Measurements from ENCODE around the gene ERGIC3.

DNA sequence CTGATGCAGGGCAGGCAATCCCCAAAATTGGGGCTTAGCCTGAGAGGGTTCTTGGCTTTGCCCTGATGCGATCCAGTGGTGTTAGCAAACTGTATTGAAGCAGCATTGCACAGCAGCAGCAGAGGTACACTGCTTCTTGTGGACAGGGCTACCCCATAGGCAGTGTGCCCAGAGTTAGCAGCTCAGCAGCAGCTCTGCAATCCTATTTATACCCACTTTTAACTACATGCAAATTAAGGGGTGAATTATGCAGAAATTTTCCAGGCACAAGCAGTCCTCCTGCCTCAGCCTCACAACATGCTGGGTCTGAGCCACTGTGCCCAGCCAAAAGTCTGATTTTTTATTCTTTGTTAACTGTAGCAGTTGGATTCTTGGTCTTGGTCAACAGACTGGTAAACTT lies 16.2 kb upstream of the ERGIC3 start:
- no peak for TF ChIP-seq CTCF (IDR thresholded peaks at IDR 0.05)
- TF ChIP-seq, protein P1, sequence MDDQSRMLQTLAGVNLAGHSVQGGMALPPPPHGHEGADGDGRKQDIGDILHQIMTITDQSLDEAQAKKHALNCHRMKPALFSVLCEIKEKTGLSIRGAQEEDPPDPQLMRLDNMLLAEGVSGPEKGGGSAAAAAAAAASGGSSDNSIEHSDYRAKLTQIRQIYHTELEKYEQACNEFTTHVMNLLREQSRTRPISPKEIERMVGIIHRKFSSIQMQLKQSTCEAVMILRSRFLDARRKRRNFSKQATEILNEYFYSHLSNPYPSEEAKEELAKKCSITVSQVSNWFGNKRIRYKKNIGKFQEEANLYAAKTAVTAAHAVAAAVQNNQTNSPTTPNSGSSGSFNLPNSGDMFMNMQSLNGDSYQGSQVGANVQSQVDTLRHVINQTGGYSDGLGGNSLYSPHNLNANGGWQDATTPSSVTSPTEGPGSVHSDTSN (IDR thresholded peaks at IDR 0.05): no peak
- no peak for TF ChIP-seq HDAC2 (IDR thresholded peaks at IDR 0.05)
- TF ChIP-seq BCL3 (IDR thresholded peaks at IDR 0.05): no peak
- TF ChIP-seq CHD2 (IDR thresholded peaks at IDR 0.05; ENCODE audit: low read length, partially characterized antibody): no peak
- TF ChIP-seq RARB (CRISPR knock-in tag; IDR thresholded peaks at IDR 0.05): no peak
- no peak for TF ChIP-seq ZNF302 (CRISPR knock-in tag; IDR thresholded peaks at IDR 0.05)
- no peak for TF ChIP-seq EHMT2 (IDR thresholded peaks at IDR 0.05; ENCODE audit: low read depth)

All from A549 (cell line).